A673 (cell line): ENCODE results near the gene FNDC10. TPM values are rescaled to one million over a fixed set of nuclear protein-coding genes. Genes with fewer than 3 reads are reported as not detected.

Experiments used
- BruUV-seq: library from RNA; stranded (reverse); fragments of 400-500 nt; replicated peaks from 2 replicates; lab custom pipeline; 2021; lab: Mats Ljungman, UMichigan
- CTCF ChIA-PET: fragments of 300-600 bp; sonication (Branson Sonifier 250); formaldehyde crosslinking; loops from one replicate; lab custom pipeline; 2022; ENCODE audit warnings: antibody characterized with exemption; lab: Charles Lee
- POLR2A ChIA-PET: fragments of 300-600 bp; sonication (Branson Sonifier 250); formaldehyde crosslinking; loops from one replicate; lab custom pipeline; 2022; ENCODE audit warnings: antibody characterized with exemption; ENCODE audit not compliant: low non-redundant PET; lab: Charles Lee
- DNase-seq: peaks from one replicate; pipeline ENCODE4 v3.0.0-alpha.2; 2015; ENCODE audit warnings: low spot score
- H3K27ac ChIP-seq: fragments of 200-600 bp; sonication (generic); 2 replicates; pipeline ENCODE4 v1.5.1; 2016; ENCODE audit warnings: mixed run types, low read depth, mild to moderate bottlenecking, mixed read lengths, antibody characterized with exemption, low read length; ENCODE audit not compliant: poor library complexity, severe bottlenecking
- H3K27me3 ChIP-seq: fragments of 200-600 bp; sonication (generic); replicated peaks from 2 replicates; pipeline ENCODE4 v1.6.1; 2017; ENCODE audit warnings: mixed run types, low read depth, mild to moderate bottlenecking, mixed read lengths, antibody characterized with exemption, low read length; ENCODE audit not compliant: insufficient read depth, poor library complexity
- H3K36me3 ChIP-seq: fragments of 200-600 bp; sonication (generic); 2 replicates; pipeline ENCODE4 v1.6.1; 2016; ENCODE audit warnings: mixed run types, mild to moderate bottlenecking, mixed read lengths, antibody characterized with exemption, low read length; ENCODE audit not compliant: insufficient read depth, poor library complexity, severe bottlenecking
- H3K4me1 ChIP-seq: fragments of 200-600 bp; sonication (generic); 2 replicates; pipeline ENCODE4 v1.6.1; 2017; ENCODE audit warnings: mixed run types, mild to moderate bottlenecking, mixed read lengths, antibody characterized with exemption, low read length; ENCODE audit not compliant: insufficient read depth, poor library complexity, severe bottlenecking
- H3K4me3 ChIP-seq: fragments of 200-600 bp; sonication (generic); 2 replicates; pipeline ENCODE4 v1.5.1; 2016; ENCODE audit warnings: low read depth, mixed run types, mild to moderate bottlenecking, mixed read lengths, low read length; ENCODE audit not compliant: poor library complexity, severe bottlenecking
- H3K9me3 ChIP-seq: fragments of 200-600 bp; sonication (generic); 2 replicates; pipeline ENCODE4 v1.6.1; 2016; ENCODE audit warnings: mixed run types, low read depth, mild to moderate bottlenecking, mixed read lengths, antibody characterized with exemption, low read length; ENCODE audit not compliant: poor library complexity, severe bottlenecking
- CTCF ChIP-seq: fragments of 300-800, 200-600 bp; sonication (generic); conservative IDR thresholded peaks from 2 replicates; pipeline ENCODE4 v1.5.1; 2017; ENCODE audit warnings: low read depth, mild to moderate bottlenecking, antibody characterized with exemption, low read length, moderate library complexity, mixed read lengths
- EZH2 ChIP-seq: fragments of 200-600 bp; sonication (generic); IDR thresholded peaks from 2 replicates; pipeline ENCODE4 v1.6.1; 2017; ENCODE audit warnings: borderline replicate concordance, low read depth, mild to moderate bottlenecking, mixed read lengths, antibody characterized with exemption, low read length; ENCODE audit not compliant: poor library complexity, severe bottlenecking
- intact Hi-C: fragments of 100-400 bp; cut with micrococcal nuclease; formaldehyde crosslinking; loops from one replicate; pipeline ENCODE4 v1.10.0; 2022; ENCODE audit not compliant: unreplicated experiment
- total RNA-seq: library from RNA; stranded (reverse); gene quantifications from 2 replicates; pipeline ENCODE4 v1.2.3, GENCODE V29; 2021

FNDC10 gene
- total RNA-seq, 1 experiment from 2014 or later = 1.7 TPM

GRCh38 chr1:1613509-1614082 lies 13.7 kb upstream of the FNDC10 start:
- CTCF ChIA-PET = no interaction called here
- DNase-seq = no peak
- BruUV-seq = no TSS peak
- no peak for TF ChIP-seq CTCF
- no peak for TF ChIP-seq EZH2
- no peaks in the 10 kb centered on the region for H3K9me3 ChIP-seq
- H3K27me3 ChIP-seq = no peaks in the 10 kb centered on the region
- H3K4me3 ChIP-seq = peak overlapping the region; percentile 90
- H3K27ac ChIP-seq = no peak overlapping the region
- no peaks in the 10 kb centered on the region for H3K36me3 ChIP-seq
- intact Hi-C loops = no loop called here
- peaks cover 7% of the 10 kb centered on the region for H3K4me1 ChIP-seq
- POLR2A ChIA-PET = no interaction called here

- Histone ChIP-seq H3K27ac (no peak overlapping the region), H3K36me3 (no peaks in the 10 kb centered on the region), H3K9me3 (no peaks in the 10 kb centered on the region), H3K4me3 (no peak overlapping the region), H3K4me1 (peaks cover 7% of the 10 kb centered on the region), H3K27me3 (no peaks in the 10 kb centered on the region)
- intact Hi-C loops = no loop called here
- TF ChIP-seq CTCF = no peak
- no peak for TF ChIP-seq EZH2
- ChIA-PET CTCF (no interaction called here), POLR2A (no interaction called here)
- BruUV-seq = no TSS peak
- DNase-seq = no peak
Measured at GRCh38 chr1:1612104-1612400, 12.1 kb upstream of the FNDC10 start.

DNA sequence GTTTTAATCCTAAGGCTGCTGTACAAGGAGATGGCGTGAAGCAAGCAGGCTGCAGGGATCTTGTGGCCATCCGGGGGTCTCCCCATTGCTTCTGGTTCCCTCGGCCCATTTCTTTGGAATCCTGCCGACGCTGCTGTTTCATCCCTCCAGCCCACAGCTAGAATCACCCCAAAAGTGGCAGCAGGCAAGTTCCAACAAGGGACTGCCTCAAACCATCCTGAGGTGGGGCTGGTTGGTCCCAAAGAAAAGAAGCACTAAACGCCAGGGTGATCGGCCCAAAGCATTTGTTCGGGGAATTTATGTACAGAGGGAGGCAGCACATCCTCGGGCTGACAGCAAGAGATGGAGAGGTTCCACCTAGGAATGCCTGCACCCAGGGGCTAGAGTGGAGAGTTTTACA lies 10.9 kb upstream of the FNDC10 start:
- no TSS peak for BruUV-seq

More for the DNA sequence above, 10.9 kb upstream of the FNDC10 start:
- no peak for DNase-seq
- Histone ChIP-seq H3K4me1 (peaks cover 7% of the 10 kb centered on the region), H3K9me3 (no peaks in the 10 kb centered on the region), H3K27me3 (no peaks in the 10 kb centered on the region), H3K4me3 (no peak overlapping the region), H3K27ac (no peak overlapping the region), H3K36me3 (no peaks in the 10 kb centered on the region)
- TF ChIP-seq EZH2 = no peak
- no peak for TF ChIP-seq CTCF
- intact Hi-C loops = no loop called here
- ChIA-PET CTCF (no interaction called here), POLR2A (no interaction called here)
